H1 (cell line): ENCODE data around the gene CHSY3. TPM values are rescaled to one million over a fixed set of nuclear protein-coding genes. Genes with fewer than 3 reads are reported as not detected.

ENCODE experiments used
- CTCF ChIA-PET: fragments of 300-600 bp; sonication (Branson Sonifier 250); formaldehyde crosslinking; loops from one replicate; lab custom pipeline; 2021; ENCODE audit not compliant: partially characterized antibody; lab: Charles Lee
- POLR2A ChIA-PET: fragments of 300-600 bp; sonication (Branson Sonifier 250); formaldehyde crosslinking; loops from one replicate; lab custom pipeline; 2021; ENCODE audit warnings: inconsistent platforms; ENCODE audit not compliant: partially characterized antibody; lab: Charles Lee
- DNase-seq, 2 experiments: peaks; one replicate each; pipeline versions ENCODE4 v3.0.0 to v3.0.0-alpha.2; 2010 to 2022; ENCODE audit warnings: low spot score in 2 of 2, low read depth in 1 of 2, mixed read lengths in 1 of 2
- FAIRE-seq: peaks from 2 replicates; lab custom pipeline; 2011; peaks lifted over from hg19 to GRCh38; lab: Jason Lieb, UNC
- H2AFZ ChIP-seq: 2 replicates; pipeline ENCODE4 v1.8.1; 2012; ENCODE audit warnings: low read length, inconsistent platforms
- H2AK5ac ChIP-seq: 2 replicates; pipeline ENCODE4 v1.6.1; 2013; ENCODE audit warnings: low read depth, low read length
- H2BK120ac ChIP-seq: replicated peaks from 2 replicates; pipeline ENCODE3; 2013; ENCODE audit warnings: low read depth, low read length, inconsistent platforms
- H2BK12ac ChIP-seq: 2 replicates; pipeline ENCODE4 v1.6.1; 2013; ENCODE audit warnings: low read depth, low read length
- H2BK15ac ChIP-seq: 2 replicates; pipeline ENCODE4 v1.6.1; 2013; ENCODE audit warnings: low read length
- H2BK20ac ChIP-seq: 2 replicates; pipeline ENCODE4 v1.6.1; 2013; ENCODE audit warnings: low read length
- H2BK5ac ChIP-seq: 2 replicates; pipeline ENCODE4 v1.6.1; 2013; ENCODE audit warnings: low read depth, low read length
- H3K14ac ChIP-seq: 2 replicates; pipeline ENCODE4 v1.6.1; 2013; ENCODE audit warnings: inconsistent platforms; ENCODE audit not compliant: insufficient read length
- H3K18ac ChIP-seq: 2 replicates; pipeline ENCODE4 v1.6.1; 2013; ENCODE audit warnings: low read length; ENCODE audit errors: extremely low read depth
- H3K23ac ChIP-seq: 2 replicates; pipeline ENCODE4 v1.6.1; 2013; ENCODE audit warnings: inconsistent platforms; ENCODE audit not compliant: insufficient read length
- H3K23me2 ChIP-seq: 2 replicates; pipeline ENCODE4 v1.6.1; 2013; ENCODE audit warnings: low read depth, low read length
- H3K27ac ChIP-seq: 2 replicates; pipeline ENCODE4 v1.6.1; 2011; ENCODE audit warnings: low read depth, low read length, inconsistent platforms
- H3K27me3 ChIP-seq, 4 experiments: replicated peaks in 1 of 4; 1 replicate in 1 of 4; 2 replicates in 3 of 4; pipeline versions ENCODE4 v1.6.1 to v1.8.1; 2011 to 2013; ENCODE audit warnings: low read length in 3 of 4, mild to moderate bottlenecking in 3 of 4, inconsistent platforms in 2 of 4, mixed read lengths in 2 of 4, moderate library complexity in 1 of 4; ENCODE audit not compliant: control insufficient read depth in 3 of 4, insufficient read depth in 3 of 4; ENCODE audit errors: extremely low read depth in 1 of 4
- H3K36me3 ChIP-seq, 4 experiments: 2 replicates each; pipeline versions ENCODE4 v1.6.1 to v1.8.1; 2011 to 2013; ENCODE audit warnings: mild to moderate bottlenecking in 4 of 4, low read length in 3 of 4, moderate library complexity in 2 of 4, control low read depth in 1 of 4, inconsistent platforms in 1 of 4; ENCODE audit not compliant: insufficient read depth in 4 of 4, control insufficient read depth in 2 of 4
- H3K4ac ChIP-seq: replicated peaks from 2 replicates; pipeline ENCODE3; 2013; ENCODE audit warnings: low read length, low read depth, mixed read lengths, inconsistent platforms; ENCODE audit not compliant: insufficient read length
- H3K4me1 ChIP-seq, 4 experiments: replicated peaks in 1 of 4; 1 replicate in 1 of 4; 2 replicates in 3 of 4; pipeline versions ENCODE4 v1.6.1 to v1.8.1; 2011 to 2013; ENCODE audit warnings: low read length in 3 of 4, inconsistent platforms in 2 of 4, mixed read lengths in 1 of 4; ENCODE audit not compliant: insufficient read depth in 4 of 4, control insufficient read depth in 3 of 4
- H3K4me2 ChIP-seq, 2 experiments: 2 replicates each; pipeline versions ENCODE4 v1.6.1 to v1.8.1; 2011 to 2013; ENCODE audit warnings: low read depth in 2 of 2, low read length in 2 of 2, control low read depth in 1 of 2, inconsistent platforms in 1 of 2, mild to moderate bottlenecking in 1 of 2; ENCODE audit not compliant: insufficient read depth in 1 of 2
- H3K4me3 ChIP-seq, 4 experiments: fragments of 200-600, 300-600 bp in 1 of 4; sonication (generic), shearing (Covaris generic), sonication (Bioruptor Twin) in 1 of 4; 2 replicates each; pipeline versions ENCODE4 v1.5.1 to v1.8.1; 2011 to 2016; ENCODE audit warnings: low read length in 4 of 4, low read depth in 3 of 4, control low read depth in 2 of 4, inconsistent platforms in 2 of 4, mild to moderate bottlenecking in 2 of 4, mixed read lengths in 1 of 4, moderate library complexity in 1 of 4; ENCODE audit not compliant: insufficient read depth in 2 of 4; ENCODE audit errors: extremely low read depth in 1 of 4
- H3K56ac ChIP-seq: replicated peaks from 2 replicates; pipeline ENCODE3; 2013; ENCODE audit warnings: low read depth, mild to moderate bottlenecking, mixed read lengths, low read length, inconsistent platforms; ENCODE audit not compliant: insufficient read length
- H3K79me1 ChIP-seq: 2 replicates; pipeline ENCODE4 v1.6.1; 2013; ENCODE audit warnings: low read depth, low read length, control low read depth
- H3K79me2 ChIP-seq, 2 experiments: 2 replicates each; pipeline versions ENCODE4 v1.6.1 to v1.8.1; 2012 to 2013; ENCODE audit warnings: low read length in 2 of 2, mild to moderate bottlenecking in 2 of 2, inconsistent platforms in 1 of 2; ENCODE audit not compliant: insufficient read depth in 2 of 2, control insufficient read depth in 1 of 2
- H3K9ac ChIP-seq, 4 experiments: replicated peaks in 1 of 4; 1 replicate in 1 of 4; 2 replicates in 3 of 4; pipeline versions ENCODE4 v1.6.1 to v1.8.1; 2011 to 2013; ENCODE audit warnings: low read depth in 3 of 4, low read length in 3 of 4, control low read depth in 2 of 4, mild to moderate bottlenecking in 2 of 4, moderate library complexity in 2 of 4, inconsistent platforms in 1 of 4; ENCODE audit errors: extremely low read depth in 1 of 4
- H3K9me3 ChIP-seq, 2 experiments: 2 replicates each; pipeline versions ENCODE4 v1.6.1 to v1.8.1; 2012 to 2013; ENCODE audit warnings: mild to moderate bottlenecking in 2 of 2, moderate library complexity in 2 of 2, control low read depth in 1 of 2, inconsistent platforms in 1 of 2, low read depth in 1 of 2, low read length in 1 of 2, mixed read lengths in 1 of 2; ENCODE audit not compliant: insufficient read depth in 2 of 2
- H4K20me1 ChIP-seq, 2 experiments: replicated peaks in 1 of 2; 2 replicates each; pipeline versions ENCODE3 to v1.8.1; 2011 to 2013; ENCODE audit warnings: inconsistent platforms in 2 of 2, low read length in 2 of 2, mild to moderate bottlenecking in 1 of 2; ENCODE audit not compliant: insufficient read depth in 2 of 2, control insufficient read depth in 1 of 2
- H4K5ac ChIP-seq: 2 replicates; pipeline ENCODE4 v1.6.1; 2013; ENCODE audit warnings: low read length, low read depth, mixed read lengths, inconsistent platforms; ENCODE audit not compliant: insufficient read length
- H4K8ac ChIP-seq: 2 replicates; pipeline ENCODE4 v1.8.0; 2013; ENCODE audit warnings: mild to moderate bottlenecking, moderate library complexity, low read length, inconsistent platforms; ENCODE audit not compliant: insufficient read depth; ENCODE audit errors: extremely low read depth
- H4K91ac ChIP-seq: replicated peaks from 2 replicates; pipeline ENCODE3; 2013; ENCODE audit warnings: low read length, mixed read lengths, inconsistent platforms; ENCODE audit not compliant: insufficient read length
- EP300 ChIP-seq, 2 experiments: IDR thresholded peaks; 1 replicate in 1 of 2; 2 replicates in 1 of 2; pipeline ENCODE4 v1.6.1; 2011 to 2012; ENCODE audit warnings: low read depth in 2 of 2, low read length in 2 of 2, mild to moderate bottlenecking in 2 of 2, borderline replicate concordance in 1 of 2, inconsistent platforms in 1 of 2, moderate library complexity in 1 of 2
- EZH2 ChIP-seq: fragments of 200-600 bp; sonication (generic); IDR thresholded peaks from 2 replicates; pipeline ENCODE4 v1.7.1; 2012; ENCODE audit warnings: low read depth, mild to moderate bottlenecking, moderate library complexity, low read length, inconsistent platforms; ENCODE audit not compliant: severe bottlenecking
- GABPA ChIP-seq: IDR thresholded peaks from 2 replicates; pipeline ENCODE4 v1.6.1; 2011; ENCODE audit warnings: mild to moderate bottlenecking, low read length, moderate library complexity, borderline replicate concordance; ENCODE audit not compliant: insufficient read depth
- JUND ChIP-seq: IDR thresholded peaks from 2 replicates; pipeline ENCODE4 v1.6.1; 2011; ENCODE audit warnings: mild to moderate bottlenecking, improper control_type of control experiment, low read length
- SUZ12 ChIP-seq: fragments of 200-600 bp; sonication (generic); IDR thresholded peaks from 2 replicates; pipeline ENCODE4 v1.6.1; 2012; ENCODE audit warnings: mild to moderate bottlenecking, inconsistent platforms, low read length, moderate library complexity, mixed read lengths
- TBP ChIP-seq: IDR thresholded peaks from 2 replicates; pipeline ENCODE4 v1.6.1; 2011; ENCODE audit warnings: low read depth, low read length, improper control_type of control experiment
- ZNF274 ChIP-seq: IDR thresholded peaks from 2 replicates; pipeline ENCODE4 v1.7.0; 2012; ENCODE audit warnings: low read length, borderline replicate concordance; ENCODE audit errors: extremely low read depth
- WGBS, 2 experiments: shearing (Covaris generic) in 1 of 2; methylation state at CpG; one replicate each; pipeline versions ENCODE4 v1.1.6 to v1.1.7; 2013 to 2015; ENCODE audit warnings: low lambda C conversion rate in 2 of 2, mixed read lengths in 2 of 2, inconsistent platforms in 1 of 2, low coverage in 1 of 2, missing lambda C conversion rate in 1 of 2; ENCODE audit not compliant: insufficient replicate concordance in 2 of 2, insufficient coverage in 1 of 2, insufficient read length in 1 of 2; ENCODE audit errors: extremely low coverage in 1 of 2, missing lambda C conversion rate in 1 of 2; 5-methylcytosine and 5-hydroxymethylcytosine counted together
- polyA plus RNA-seq, 7 experiments: library from polyadenylated mRNA; depleted of rRNA in 3 of 7; stranded (reverse) in 5 of 7; unstranded in 2 of 7; fragments of >200 nt in 5 of 7; fragments of 200-250 nt in 2 of 7; gene quantifications; 1 replicate in 5 of 7; 2 replicates in 1 of 7; 4 replicates in 1 of 7; pipeline versions ENCODE4 v1.2.1 to v1.2.3, GENCODE V29; 2011 to 2013; ENCODE audit warnings: missing spikeins in 2 of 7, mixed read lengths in 2 of 7
- total RNA-seq: library from RNA; stranded (reverse); fragmentation: NEBNext Ultra II Directional; extraction: Animal tissue kit (Norgen Biotek cat#: 25700); gene quantifications from 2 replicates; pipeline ENCODE4 v1.2.1, GENCODE V29; 2021
- TF ChIP-seq, protein P1 (sequence below): IDR thresholded peaks from 2 replicates; pipeline ENCODE4 v1.6.1; 2011; ENCODE audit warnings: low read length, improper control_type of control experiment
- TF ChIP-seq, protein P2 (sequence below): IDR thresholded peaks from 2 replicates; pipeline ENCODE4 v1.6.1; 2012; ENCODE audit warnings: low read length, inconsistent platforms

Gene CHSY3
- total and polyA plus RNA-seq, 2 of the 8 experiments (the other 6 are each of a cell fraction or from before 2014, with no cell fraction given), result 0.24 to 1.8 TPM

DNA sequence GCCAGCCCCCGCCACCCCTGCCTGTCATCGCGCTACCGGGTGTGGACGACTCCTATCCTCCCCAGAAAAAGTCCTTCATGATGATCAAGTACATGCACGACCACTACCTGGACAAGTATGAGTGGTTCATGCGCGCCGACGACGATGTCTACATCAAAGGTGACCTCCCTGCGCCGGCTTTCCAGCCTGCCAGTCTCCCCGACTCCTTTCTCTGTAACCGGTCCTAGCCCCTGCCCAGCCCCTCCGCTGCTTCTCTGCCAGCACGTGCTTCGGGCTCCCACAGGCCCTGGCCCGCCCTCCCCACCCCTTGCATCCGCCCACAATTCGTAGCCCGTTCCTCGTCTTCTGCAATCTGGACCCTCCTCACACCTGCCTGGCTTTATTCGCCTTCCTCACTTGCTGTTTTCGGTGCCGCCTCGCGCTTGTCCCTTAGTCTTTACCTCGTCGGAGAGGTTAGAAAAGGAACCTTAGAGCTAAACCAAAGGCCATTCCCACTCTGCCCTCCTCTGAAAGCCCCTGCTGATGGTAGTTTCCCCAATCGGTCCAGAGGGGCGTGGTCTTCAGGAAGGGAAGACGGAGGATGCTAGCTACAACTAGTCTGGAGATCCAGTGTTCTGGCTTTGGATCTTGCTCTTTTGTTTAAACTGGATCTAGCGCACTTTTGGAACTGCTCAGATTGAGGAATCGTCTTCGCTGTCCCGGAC lies 1.4 kb downstream of the CHSY3 start:
- Histone ChIP-seq H2BK15ac (no peak overlapping the region), H3K56ac (no peak overlapping the region), H3K27me3 (peaks cover 1 to 39% (median 28%) of the 10 kb centered on the region in 4 experiments), H3K14ac (no peak overlapping the region), H4K5ac (no peak overlapping the region), H3K4ac (no peak overlapping the region), H2BK12ac (no peak overlapping the region), H2AK5ac (no peak overlapping the region), H2AFZ (peak overlapping the region; percentile 91), H3K23me2 (peaks cover 25% of the 10 kb centered on the region), H4K91ac (no peak overlapping the region), H3K79me1 (no peaks in the 10 kb centered on the region), H3K36me3 (no peaks in the 10 kb centered on the region), H2BK120ac (no peak overlapping the region), H3K4me3 (peak overlapping the region; percentile 61 to 80 (median 73)), H3K4me1 (peaks cover 0 to 12% (median 4%) of the 10 kb centered on the region in 4 experiments; a peak in 6 of 7 replicates), H4K20me1 (no peaks in the 10 kb centered on the region), H3K23ac (no peak overlapping the region), H3K18ac (no peak overlapping the region), H2BK5ac (no peak overlapping the region), H4K8ac (no peak overlapping the region; the same call in 1 of the 2 replicates), H2BK20ac (no peak overlapping the region), H3K9me3 (no peaks in the 10 kb centered on the region), H3K4me2 (peak overlapping the region; percentile 99 to 100), H3K9ac (no peak overlapping the region), H3K79me2 (no peaks in the 10 kb centered on the region), H3K27ac (no peak overlapping the region)
- WGBS, 2 experiments, result 3% methylated on average over 37 of the region's 37 CpGs; no CpG with 5 or more reads in 1 of the 2 experiments
- peak in 1 of 2 experiments; percentile 65 for DNase-seq
- FAIRE-seq, result no peak
- POLR2A ChIA-PET, result no interaction called here
- CTCF ChIA-PET, result interaction anchor here (1.1 kb wide), 1 partner anchor 1101 kb away, joined by 5 read pairs; no protein-coding TSS in a partner anchor
- TF ChIP-seq EZH2 (peak; percentile 54), ZNF274 (no peak), SUZ12 (no peak), EP300 (IDR thresholded peaks at IDR 0.05; ENCODE audit: borderline replicate concordance in 1 of 2, low read depth in 2 of 2, low read length in 2 of 2) (no peak), JUND (no peak), TBP (no peak), GABPA (no peak)
- TF ChIP-seq, protein P1, sequence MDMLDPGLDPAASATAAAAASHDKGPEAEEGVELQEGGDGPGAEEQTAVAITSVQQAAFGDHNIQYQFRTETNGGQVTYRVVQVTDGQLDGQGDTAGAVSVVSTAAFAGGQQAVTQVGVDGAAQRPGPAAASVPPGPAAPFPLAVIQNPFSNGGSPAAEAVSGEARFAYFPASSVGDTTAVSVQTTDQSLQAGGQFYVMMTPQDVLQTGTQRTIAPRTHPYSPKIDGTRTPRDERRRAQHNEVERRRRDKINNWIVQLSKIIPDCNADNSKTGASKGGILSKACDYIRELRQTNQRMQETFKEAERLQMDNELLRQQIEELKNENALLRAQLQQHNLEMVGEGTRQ, result no peak
- TF ChIP-seq, protein P2, sequence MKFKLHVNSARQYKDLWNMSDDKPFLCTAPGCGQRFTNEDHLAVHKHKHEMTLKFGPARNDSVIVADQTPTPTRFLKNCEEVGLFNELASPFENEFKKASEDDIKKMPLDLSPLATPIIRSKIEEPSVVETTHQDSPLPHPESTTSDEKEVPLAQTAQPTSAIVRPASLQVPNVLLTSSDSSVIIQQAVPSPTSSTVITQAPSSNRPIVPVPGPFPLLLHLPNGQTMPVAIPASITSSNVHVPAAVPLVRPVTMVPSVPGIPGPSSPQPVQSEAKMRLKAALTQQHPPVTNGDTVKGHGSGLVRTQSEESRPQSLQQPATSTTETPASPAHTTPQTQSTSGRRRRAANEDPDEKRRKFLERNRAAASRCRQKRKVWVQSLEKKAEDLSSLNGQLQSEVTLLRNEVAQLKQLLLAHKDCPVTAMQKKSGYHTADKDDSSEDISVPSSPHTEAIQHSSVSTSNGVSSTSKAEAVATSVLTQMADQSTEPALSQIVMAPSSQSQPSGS, result no peak
